HG03196 (cell line): Measurements from ENCODE around the gene ESD.
"Not testable (repeated sequence)": the region's sequence is repeated elsewhere in the genome, so short reads cannot be mapped to it uniquely, and the experiment has no call there.

Source experiments
- ATAC-seq: cut with Tn5 transposase; IDR thresholded peaks from one replicate; pipeline ENCODE4 v1.9.1; 2021; ENCODE audit not compliant: unreplicated experiment

Gene ESD

GRCh38 chr13:46796129-46796514 lies 839 bp downstream of the ESD start:
- no peak for ATAC-seq

GRCh38 chr13:46795321-46795720 lies 1.6 kb downstream of the ESD start:
- ATAC-seq, result no peak

GRCh38 chr13:46783504-46783903 lies 13.5 kb downstream of the ESD start:
- ATAC-seq, result no peak

GRCh38 chr13:46782691-46783090 lies 14.3 kb downstream of the ESD start:
- ATAC-seq, result no peak

GRCh38 chr13:46782066-46782465 lies 14.9 kb downstream of the ESD start:
- ATAC-seq, result no peak

- no peak for ATAC-seq
These were observed 18.1 kb downstream of the ESD start for GRCh38 chr13:46778890-46779289.

GRCh38 chr13:46778095-46778494 lies 18.9 kb downstream of the ESD start:
- no peak for ATAC-seq

GRCh38 chr13:46775385-46776107 lies 21.4 kb downstream of the ESD start:
- ATAC-seq, result no peak

- no peak for ATAC-seq
These were observed 23.4 kb downstream of the ESD start for GRCh38 chr13:46773541-46773940.

GRCh38 chr13:46771693-46772092 lies 25.3 kb downstream of the ESD start:
- no peak for ATAC-seq

- ATAC-seq, result not testable (repeated sequence)
These were observed 27.0 kb downstream of the ESD start for GRCh38 chr13:46769925-46770324.

- no peak for ATAC-seq
These were observed 35.1 kb downstream of the ESD start for GRCh38 chr13:46761866-46762265.

GRCh38 chr13:46761174-46761573 lies 35.8 kb downstream of the ESD start:
- no peak for ATAC-seq

GRCh38 chr13:46759846-46760245 lies 37.1 kb downstream of the ESD start:
- ATAC-seq, result no peak

GRCh38 chr13:46757640-46758039 lies 39.3 kb downstream of the ESD start:
- ATAC-seq, result no peak

- ATAC-seq, result no peak
These were observed 40.0 kb downstream of the ESD start for GRCh38 chr13:46756977-46757376.

- not testable (repeated sequence) for ATAC-seq
These were observed 41.5 kb downstream of the ESD start for GRCh38 chr13:46755508-46755907.

GRCh38 chr13:46754812-46755211 lies 42.1 kb downstream of the ESD start:
- no peak for ATAC-seq

- ATAC-seq, result no peak
These were observed 43.0 kb downstream of the ESD start for GRCh38 chr13:46753917-46754316.

- no peak for ATAC-seq
These were observed 43.8 kb downstream of the ESD start for GRCh38 chr13:46753137-46753536.

- ATAC-seq, result peak; percentile 84
These were observed 44.9 kb downstream of the ESD start for GRCh38 chr13:46751811-46752635.

GRCh38 chr13:46749951-46750350 lies 47.0 kb downstream of the ESD start:
- no peak for ATAC-seq
